GM18907 (cell line): ENCODE results near the gene PGK1.
"Not testable (repeated sequence)": the region's sequence is repeated elsewhere in the genome, so short reads cannot be mapped to it uniquely, and the experiment has no call there.

Source experiments
- ATAC-seq: cut with Tn5 transposase; IDR thresholded peaks from one replicate; pipeline ENCODE4 v1.9.1; 2021; ENCODE audit warnings: mild to moderate bottlenecking, moderate library complexity; ENCODE audit not compliant: unreplicated experiment

The PGK1 gene

GRCh38 chrX:78111140-78111931, 7.3 kb downstream of the PGK1 start:
- no peak for ATAC-seq

GRCh38 chrX:78116365-78116764, 12.3 kb downstream of the PGK1 start:
- no peak for ATAC-seq

GRCh38 chrX:78116766-78117165, 12.7 kb downstream of the PGK1 start:
- ATAC-seq: no peak

GRCh38 chrX:78118628-78119027, 14.6 kb downstream of the PGK1 start:
- no peak for ATAC-seq

GRCh38 chrX:78119521-78120227, 15.6 kb downstream of the PGK1 start:
- ATAC-seq: no peak

- ATAC-seq: no peak
Observed at GRCh38 chrX:78123190-78123589, 19.1 kb downstream of the PGK1 start.

GRCh38 chrX:78124307-78124706, 20.3 kb downstream of the PGK1 start:
- ATAC-seq: no peak

GRCh38 chrX:78125148-78125547, 21.1 kb downstream of the PGK1 start:
- ATAC-seq: no peak

GRCh38 chrX:78125781-78126180, 21.7 kb downstream of the PGK1 start:
- ATAC-seq: not testable (repeated sequence)

- ATAC-seq: no peak
Observed at GRCh38 chrX:78129714-78130113, 25.7 kb downstream of the PGK1 start.

- no peak for ATAC-seq
Observed at GRCh38 chrX:78130396-78130795, 26.3 kb downstream of the PGK1 start.

- no peak for ATAC-seq
Observed at GRCh38 chrX:78131117-78131516, 27.1 kb downstream of the PGK1 start.

GRCh38 chrX:78133238-78133960, 29.4 kb downstream of the PGK1 start:
- ATAC-seq: no peak

- ATAC-seq: peak; percentile 96
Observed at GRCh38 chrX:78139160-78140123, 35.4 kb downstream of the PGK1 start, which contains the start of gene TAF9B. Gene TAF9B, minus strand, starts transcription at chrX:78139650. Its CDS starts 39 bp downstream, at chrX:78139611.

- no peak for ATAC-seq
Observed at GRCh38 chrX:78140206-78140605, 36.2 kb downstream of the PGK1 start.

- ATAC-seq: not testable (repeated sequence)
Observed at GRCh38 chrX:78147002-78147540, 43.0 kb downstream of the PGK1 start.

- ATAC-seq: not testable (repeated sequence)
Observed at GRCh38 chrX:78157373-78157772, 53.3 kb downstream of the PGK1 start.

GRCh38 chrX:78157846-78158245, 53.8 kb downstream of the PGK1 start:
- not testable (repeated sequence) for ATAC-seq

- ATAC-seq: not testable (repeated sequence)
Observed at GRCh38 chrX:78160711-78161110, 56.7 kb downstream of the PGK1 start.

GRCh38 chrX:78163175-78163574, 59.1 kb downstream of the PGK1 start:
- ATAC-seq: not testable (repeated sequence)
